Stimulated activated memory B cell treated with anti-CD40 and anti-IgM and Interleukin-4, amounts not matched to agents 10 μg/mL and 1 μg/mL and 100 μg/mL, for 72 hours (primary cell): ENCODE data around the gene PRKN.

ENCODE experiments used
- ATAC-seq: fragments of 150-1000 bp; cut with Tn5 transposase; 2 replicates; pipeline ENCODE4 v1.10.0; 2021
- H3K27ac Mint-ChIP-seq: one replicate; pipeline ENCODE4 v1.8.0; 2022; ENCODE audit warnings: mild to moderate bottlenecking, mixed read lengths
- H3K27me3 Mint-ChIP-seq: one replicate; pipeline ENCODE4 v1.8.0; 2022; ENCODE audit warnings: mixed read lengths
- H3K36me3 Mint-ChIP-seq: one replicate; pipeline ENCODE4 v1.8.0; 2022; ENCODE audit warnings: mixed read lengths
- H3K4me1 Mint-ChIP-seq: one replicate; pipeline ENCODE4 v1.8.0; 2022; ENCODE audit warnings: mixed read lengths
- H3K4me3 Mint-ChIP-seq: one replicate; pipeline ENCODE4 v1.8.0; 2022; ENCODE audit warnings: mild to moderate bottlenecking, moderate library complexity, mixed read lengths
- H3K9me3 Mint-ChIP-seq: one replicate; pipeline ENCODE4 v1.8.0; 2022; ENCODE audit warnings: mixed read lengths

PRKN gene

GRCh38 chr6:162625846-162626540 lies 101.6 kb downstream of the PRKN start:
- Mint-ChIP-seq H3K36me3 (no peaks in the 10 kb centered on the region), H3K4me1 (no peaks in the 10 kb centered on the region), H3K27ac (no peak overlapping the region), H3K27me3 (no peaks in the 10 kb centered on the region), H3K9me3 (peaks cover 6% of the 10 kb centered on the region), H3K4me3 (no peak overlapping the region)
- no peak for ATAC-seq

DNA sequence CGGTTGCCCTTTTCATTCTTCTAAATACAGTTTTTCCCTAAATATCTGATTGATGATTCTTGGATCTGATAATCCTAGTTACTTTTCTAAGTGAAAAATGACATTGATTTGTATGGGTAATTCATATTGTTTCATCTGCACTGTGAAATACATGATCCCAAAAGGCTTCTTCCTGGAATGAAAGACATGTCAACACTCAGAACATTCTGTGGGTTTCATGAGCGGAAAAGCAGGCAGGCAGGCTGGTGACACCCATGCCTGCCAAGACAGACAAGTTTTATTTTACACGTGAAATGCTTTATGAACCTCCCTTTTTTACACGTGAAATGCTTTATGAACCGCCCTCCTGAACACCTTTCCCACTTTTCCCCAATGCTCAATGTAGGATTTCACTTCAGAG lies 105.0 kb downstream of the PRKN start:
- H3K9me3 Mint-ChIP-seq: peaks cover 3% of the 10 kb centered on the region
- H3K27ac Mint-ChIP-seq: no peak overlapping the region
- no peaks in the 10 kb centered on the region for H3K27me3 Mint-ChIP-seq
- ATAC-seq: no peak
- no peaks in the 10 kb centered on the region for H3K4me1 Mint-ChIP-seq
- H3K36me3 Mint-ChIP-seq: no peaks in the 10 kb centered on the region
- no peak overlapping the region for H3K4me3 Mint-ChIP-seq

DNA sequence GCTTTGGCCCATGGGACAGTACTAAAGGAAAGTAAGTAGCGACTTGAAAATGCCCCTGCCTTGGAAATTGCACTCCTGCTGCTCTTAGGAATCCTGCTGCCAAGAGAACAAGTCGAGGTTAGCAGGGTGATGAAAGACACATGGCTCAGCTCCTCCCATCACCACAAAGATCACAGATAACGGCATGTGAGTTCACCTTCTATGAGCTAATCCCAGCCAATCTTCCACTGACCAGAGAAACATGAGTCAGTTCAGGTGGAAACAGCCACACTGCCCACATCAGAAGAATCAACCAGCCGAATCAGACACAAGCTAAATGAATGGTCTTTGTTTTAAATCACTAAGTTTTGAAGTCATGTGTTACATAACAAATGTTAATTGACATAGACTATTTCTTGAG lies 106.3 kb downstream of the PRKN start:
- Mint-ChIP-seq H3K36me3 (no peaks in the 10 kb centered on the region), H3K4me1 (no peaks in the 10 kb centered on the region), H3K9me3 (no peaks in the 10 kb centered on the region), H3K4me3 (no peak overlapping the region), H3K27me3 (no peaks in the 10 kb centered on the region), H3K27ac (no peak overlapping the region)
- ATAC-seq: no peak

DNA sequence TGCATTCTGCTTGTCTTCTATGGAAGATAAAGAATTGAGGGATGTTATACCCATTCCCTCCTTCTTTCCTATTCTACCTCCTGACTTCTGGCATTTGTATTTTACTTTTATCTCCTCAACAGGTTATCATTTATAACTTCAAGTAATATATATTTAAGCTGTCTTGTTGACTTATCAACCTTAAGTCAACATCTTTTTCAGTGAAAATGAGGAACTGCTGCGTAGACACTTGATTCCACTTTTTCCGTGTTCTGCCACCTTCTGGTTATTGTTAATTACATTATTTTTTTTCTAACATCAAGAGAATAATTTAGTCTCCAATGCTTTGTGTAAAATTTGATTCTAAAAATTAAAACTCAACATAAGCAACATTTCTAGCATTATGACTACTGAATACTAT lies 107.5 kb downstream of the PRKN start:
- no peak for ATAC-seq
- Mint-ChIP-seq H3K36me3 (no peaks in the 10 kb centered on the region), H3K9me3 (no peaks in the 10 kb centered on the region), H3K4me3 (no peak overlapping the region), H3K27me3 (no peaks in the 10 kb centered on the region), H3K27ac (no peak overlapping the region), H3K4me1 (no peaks in the 10 kb centered on the region)

DNA sequence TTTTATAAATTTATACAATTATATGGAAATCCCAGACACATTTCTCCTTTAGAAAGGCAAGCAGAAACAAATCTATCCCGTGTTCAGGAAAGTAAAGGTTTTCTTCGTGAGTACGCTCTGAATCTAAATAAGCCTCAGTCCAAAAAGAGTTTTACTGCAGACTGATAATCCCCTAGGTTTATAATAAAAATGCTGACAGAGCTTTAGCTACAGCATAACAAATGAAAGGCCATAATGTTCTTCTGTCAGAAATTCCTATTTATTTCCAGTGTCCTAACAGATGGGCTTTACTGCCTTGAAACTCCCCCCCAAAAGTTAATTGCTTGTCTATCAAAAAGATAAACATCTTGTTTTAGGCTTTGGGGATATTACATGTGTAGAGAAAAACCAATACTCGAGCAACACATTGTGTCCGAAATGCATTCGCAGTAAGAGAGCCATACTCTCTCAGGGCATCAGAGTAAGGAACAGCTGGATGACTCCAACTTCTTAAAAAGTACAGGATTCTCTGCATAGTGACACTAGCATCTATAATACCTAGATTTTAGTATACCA lies 109.0 kb downstream of the PRKN start:
- no peaks in the 10 kb centered on the region for H3K36me3 Mint-ChIP-seq
- no peak overlapping the region for H3K27ac Mint-ChIP-seq
- no peaks in the 10 kb centered on the region for H3K4me1 Mint-ChIP-seq
- H3K9me3 Mint-ChIP-seq: no peaks in the 10 kb centered on the region
- H3K4me3 Mint-ChIP-seq: no peak overlapping the region
- H3K27me3 Mint-ChIP-seq: no peaks in the 10 kb centered on the region
- ATAC-seq: no peak

DNA sequence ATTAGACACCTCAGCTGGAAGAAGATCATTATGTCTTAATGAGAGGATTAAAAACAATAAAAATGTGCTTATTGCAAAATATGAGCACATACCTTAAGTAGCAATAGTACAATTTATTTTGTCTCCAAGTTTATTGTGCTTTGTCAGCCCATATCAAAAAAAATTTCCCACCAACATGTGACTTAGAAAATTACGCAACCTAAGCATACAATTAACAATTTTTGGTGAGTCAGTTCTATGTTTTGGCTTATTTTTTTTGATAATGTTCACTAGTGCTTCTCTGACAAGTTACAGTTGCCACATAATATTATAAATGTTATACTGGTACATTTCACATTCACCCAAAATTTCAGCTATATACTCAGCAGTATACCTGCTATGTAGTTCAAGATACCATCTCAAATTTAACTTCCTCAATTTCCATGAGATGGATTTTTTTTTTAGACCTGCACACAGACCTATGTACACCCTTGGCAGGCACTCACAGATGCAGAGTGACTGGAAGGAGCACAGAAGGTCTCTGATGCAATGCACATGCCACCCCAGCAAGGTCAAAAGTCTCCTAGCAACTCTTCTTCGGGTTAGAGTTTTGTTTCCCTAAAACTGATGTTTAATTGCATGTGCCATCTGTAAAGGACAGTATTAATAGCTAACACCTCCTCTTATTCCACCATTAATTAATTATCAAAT lies 112.4 kb downstream of the PRKN start:
- H3K4me3 Mint-ChIP-seq: no peak overlapping the region
- H3K27me3 Mint-ChIP-seq: no peaks in the 10 kb centered on the region
- H3K36me3 Mint-ChIP-seq: no peaks in the 10 kb centered on the region
- no peak for ATAC-seq
- peaks cover 2% of the 10 kb centered on the region for H3K9me3 Mint-ChIP-seq
- no peak overlapping the region for H3K27ac Mint-ChIP-seq
- no peaks in the 10 kb centered on the region for H3K4me1 Mint-ChIP-seq

DNA sequence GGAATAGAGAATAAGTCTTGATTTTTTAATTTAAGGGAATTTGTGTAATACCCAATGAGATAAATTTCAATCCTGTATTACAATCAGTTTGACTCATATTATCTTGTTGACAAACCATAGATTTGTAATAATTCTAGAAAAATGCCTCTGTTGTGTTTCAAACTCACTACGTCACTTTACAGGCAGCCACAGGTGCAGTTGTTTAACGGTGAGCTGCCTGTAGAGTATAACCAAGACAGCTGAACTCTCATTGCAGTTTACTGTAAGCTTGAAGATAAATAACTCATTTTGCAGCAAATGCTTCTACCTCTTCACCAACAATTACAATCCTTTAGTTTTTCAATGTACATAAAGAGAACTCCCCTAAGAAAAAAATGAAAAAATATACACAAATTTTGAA lies 114.3 kb downstream of the PRKN start:
- peaks cover 2% of the 10 kb centered on the region for H3K9me3 Mint-ChIP-seq
- no peak for ATAC-seq
- no peak overlapping the region for H3K4me3 Mint-ChIP-seq
- no peak overlapping the region for H3K27ac Mint-ChIP-seq
- no peaks in the 10 kb centered on the region for H3K27me3 Mint-ChIP-seq
- H3K36me3 Mint-ChIP-seq: no peaks in the 10 kb centered on the region
- no peaks in the 10 kb centered on the region for H3K4me1 Mint-ChIP-seq

GRCh38 chr6:162612613-162613012 lies 115.0 kb downstream of the PRKN start:
- no peaks in the 10 kb centered on the region for H3K27me3 Mint-ChIP-seq
- H3K4me3 Mint-ChIP-seq: no peak overlapping the region
- ATAC-seq: no peak
- H3K27ac Mint-ChIP-seq: no peak overlapping the region
- no peaks in the 10 kb centered on the region for H3K4me1 Mint-ChIP-seq
- no peaks in the 10 kb centered on the region for H3K36me3 Mint-ChIP-seq
- peaks cover 2% of the 10 kb centered on the region for H3K9me3 Mint-ChIP-seq

- Mint-ChIP-seq H3K27me3 (no peaks in the 10 kb centered on the region), H3K36me3 (no peaks in the 10 kb centered on the region), H3K9me3 (peaks cover 2% of the 10 kb centered on the region), H3K27ac (no peak overlapping the region), H3K4me1 (no peaks in the 10 kb centered on the region), H3K4me3 (no peak overlapping the region)
- ATAC-seq: no peak
These were observed 117.2 kb downstream of the PRKN start for GRCh38 chr6:162610351-162610750.

- Mint-ChIP-seq H3K36me3 (no peaks in the 10 kb centered on the region), H3K4me3 (no peak overlapping the region), H3K27ac (no peak overlapping the region), H3K27me3 (no peaks in the 10 kb centered on the region), H3K4me1 (no peaks in the 10 kb centered on the region), H3K9me3 (peaks cover 4% of the 10 kb centered on the region)
- ATAC-seq: no peak
These were observed 121.7 kb downstream of the PRKN start for GRCh38 chr6:162605881-162606280.

GRCh38 chr6:162603231-162604015 lies 124.1 kb downstream of the PRKN start:
- no peaks in the 10 kb centered on the region for H3K27me3 Mint-ChIP-seq
- ATAC-seq: no peak
- H3K36me3 Mint-ChIP-seq: no peaks in the 10 kb centered on the region
- no peaks in the 10 kb centered on the region for H3K4me1 Mint-ChIP-seq
- peaks cover 4% of the 10 kb centered on the region for H3K9me3 Mint-ChIP-seq
- H3K4me3 Mint-ChIP-seq: no peak overlapping the region
- H3K27ac Mint-ChIP-seq: no peak overlapping the region

DNA sequence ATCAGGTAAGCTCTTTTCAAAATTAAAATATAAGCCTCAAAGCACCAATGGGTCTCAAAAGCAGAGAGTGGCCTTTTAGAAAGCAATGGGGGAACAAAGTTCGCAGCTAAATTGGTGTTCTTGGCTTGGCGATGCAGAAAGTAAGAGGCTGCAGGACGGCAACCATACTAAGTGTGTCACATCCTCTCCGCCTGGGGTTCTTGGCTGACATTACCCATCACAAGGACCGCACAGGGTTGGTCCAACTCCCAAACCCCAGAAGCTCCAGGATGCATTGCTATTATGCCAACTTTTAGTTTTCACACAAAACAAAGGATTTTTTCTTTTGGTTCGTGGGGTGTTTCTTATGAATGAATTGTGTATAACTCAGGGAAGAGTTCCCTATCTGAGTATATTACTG lies 124.8 kb downstream of the PRKN start:
- H3K27me3 Mint-ChIP-seq: no peaks in the 10 kb centered on the region
- H3K27ac Mint-ChIP-seq: no peak overlapping the region
- no peak overlapping the region for H3K4me3 Mint-ChIP-seq
- H3K9me3 Mint-ChIP-seq: peaks cover 4% of the 10 kb centered on the region
- ATAC-seq: no peak
- no peaks in the 10 kb centered on the region for H3K4me1 Mint-ChIP-seq
- H3K36me3 Mint-ChIP-seq: no peaks in the 10 kb centered on the region

- Mint-ChIP-seq H3K27me3 (no peaks in the 10 kb centered on the region), H3K4me3 (no peak overlapping the region), H3K36me3 (no peaks in the 10 kb centered on the region), H3K9me3 (no peaks in the 10 kb centered on the region), H3K27ac (no peak overlapping the region), H3K4me1 (no peaks in the 10 kb centered on the region)
- no peak for ATAC-seq
These were observed 130.9 kb downstream of the PRKN start for GRCh38 chr6:162596676-162597075.

- Mint-ChIP-seq H3K27me3 (no peaks in the 10 kb centered on the region), H3K36me3 (no peaks in the 10 kb centered on the region), H3K9me3 (no peaks in the 10 kb centered on the region), H3K27ac (no peak overlapping the region), H3K4me3 (no peak overlapping the region), H3K4me1 (no peaks in the 10 kb centered on the region)
- ATAC-seq: no peak
These were observed 136.0 kb downstream of the PRKN start for GRCh38 chr6:162591517-162591916.

- Mint-ChIP-seq H3K9me3 (peaks cover 5% of the 10 kb centered on the region), H3K36me3 (no peaks in the 10 kb centered on the region), H3K27me3 (no peaks in the 10 kb centered on the region), H3K27ac (no peak overlapping the region), H3K4me3 (no peak overlapping the region), H3K4me1 (peaks cover 8% of the 10 kb centered on the region)
- no peak for ATAC-seq
These were observed 145.4 kb downstream of the PRKN start for GRCh38 chr6:162581988-162582780.
